DMS53 (cell line): ENCODE results near the gene CCND3.

Experiments used
- DNase-seq: peaks from one replicate; lab custom pipeline; 2025; lab: John Stamatoyannopoulos, UW

Gene CCND3

GRCh38 chr6:41941280-41942066 is at the start of gene CCND3:
CCND3 (minus strand) TSS chr6:41941808; CDS start chr6:41941649, 159 bp downstream.
- DNase-seq: peak; percentile 98

- no peak for DNase-seq
These were observed 44.7 kb upstream of the CCND3 start for GRCh38 chr6:41986339-41986738.

GRCh38 chr6:41984623-41985022 is 43.0 kb upstream of the CCND3 start:
- peak; percentile 20 for DNase-seq

- DNase-seq: no peak
These were observed 35.3 kb upstream of the CCND3 start for GRCh38 chr6:41976794-41977484.

- DNase-seq: no peak
These were observed 33.7 kb upstream of the CCND3 start for GRCh38 chr6:41975276-41975675.

- no peak for DNase-seq
These were observed 32.7 kb upstream of the CCND3 start for GRCh38 chr6:41974281-41974825.

GRCh38 chr6:41972826-41973225 is 31.2 kb upstream of the CCND3 start:
- no peak for DNase-seq

- no peak for DNase-seq
These were observed 28.8 kb upstream of the CCND3 start for GRCh38 chr6:41970436-41970846.

- DNase-seq: no peak
These were observed 26.0 kb upstream of the CCND3 start for GRCh38 chr6:41967312-41968287.

GRCh38 chr6:41966961-41967311 is 25.3 kb upstream of the CCND3 start:
- no peak for DNase-seq

GRCh38 chr6:41966214-41966920 is 24.8 kb upstream of the CCND3 start:
- no peak for DNase-seq

- no peak for DNase-seq
These were observed 24.0 kb upstream of the CCND3 start for GRCh38 chr6:41965429-41966213.

- no peak for DNase-seq
These were observed 22.7 kb upstream of the CCND3 start for GRCh38 chr6:41964201-41964887.

- DNase-seq: no peak
These were observed 21.8 kb upstream of the CCND3 start for GRCh38 chr6:41963371-41963770.

GRCh38 chr6:41960028-41960427 is 18.4 kb upstream of the CCND3 start:
- DNase-seq: no peak

- DNase-seq: no peak
These were observed 16.6 kb upstream of the CCND3 start for GRCh38 chr6:41958022-41958856.

- no peak for DNase-seq
These were observed 15.5 kb upstream of the CCND3 start for GRCh38 chr6:41957117-41957516.

GRCh38 chr6:41955412-41955811 is 13.8 kb upstream of the CCND3 start:
- no peak for DNase-seq

GRCh38 chr6:41954668-41955067 is 13.1 kb upstream of the CCND3 start:
- no peak for DNase-seq
